ENCODE results near the gene FCSK. TPM values are rescaled to one million over a fixed set of nuclear protein-coding genes. Genes with fewer than 3 reads are reported as not detected.

Gene FCSK
- total and polyA plus RNA-seq, 2 of the 13 experiments (the other 11 are each of a cell fraction or from before 2014, with no cell fraction given): 9.1 to 19.2 TPM

GRCh38 chr16:70437582-70438557, 16.5 kb upstream of the FCSK start (continued):
- TF ChIP-seq DRAP1 (CRISPR knock-in tag; IDR thresholded peaks at IDR 0.05): no peak
- peak; percentile 8; the same call in 1 of the 2 replicates for TF ChIP-seq MTERF4 (CRISPR knock-in tag; IDR thresholded peaks at IDR 0.05)
- TF ChIP-seq PITX1 (CRISPR knock-in tag; IDR thresholded peaks at IDR 0.05): peak; percentile 41; the same call in 1 of the 2 replicates
- no peak for TF ChIP-seq MIER3 (CRISPR knock-in tag; IDR thresholded peaks at IDR 0.05; ENCODE audit: borderline replicate concordance)
- 0 out of 2 replicates have a peak, but pooled peaks have one; percentile 2 for TF ChIP-seq ZNF143 (CRISPR knock-in tag; IDR thresholded peaks at IDR 0.05)
- no peak; the same call in 1 of the 2 replicates for TF ChIP-seq MED13 (CRISPR knock-in tag; IDR thresholded peaks at IDR 0.05)
- TF ChIP-seq E2F5 (CRISPR knock-in tag; conservative IDR thresholded peaks at IDR 0.05): no peak
- no peak for TF ChIP-seq NR1H2 (CRISPR knock-in tag; IDR thresholded peaks at IDR 0.05; ENCODE audit: borderline replicate concordance, low read depth)
- no peak for TF ChIP-seq TFAP4 (IDR thresholded peaks at IDR 0.05; ENCODE audit: borderline replicate concordance, low read depth)
- TF ChIP-seq HMGXB4 (CRISPR knock-in tag; IDR thresholded peaks at IDR 0.05; ENCODE audit: borderline replicate concordance in 1 of 2, low read depth in 1 of 2): peak; percentile 21 to 54; a peak in 1 of 4 replicates
- TF ChIP-seq ARHGAP35 (CRISPR knock-in tag; IDR thresholded peaks at IDR 0.05; ENCODE audit: borderline replicate concordance): no peak
- TF ChIP-seq RXRB (CRISPR knock-in tag; IDR thresholded peaks at IDR 0.05; ENCODE audit: borderline replicate concordance): no peak
- no peak for TF ChIP-seq ZFYVE20 (CRISPR knock-in tag; IDR thresholded peaks at IDR 0.05; ENCODE audit: borderline replicate concordance, low read depth)
- TF ChIP-seq, protein P1, sequence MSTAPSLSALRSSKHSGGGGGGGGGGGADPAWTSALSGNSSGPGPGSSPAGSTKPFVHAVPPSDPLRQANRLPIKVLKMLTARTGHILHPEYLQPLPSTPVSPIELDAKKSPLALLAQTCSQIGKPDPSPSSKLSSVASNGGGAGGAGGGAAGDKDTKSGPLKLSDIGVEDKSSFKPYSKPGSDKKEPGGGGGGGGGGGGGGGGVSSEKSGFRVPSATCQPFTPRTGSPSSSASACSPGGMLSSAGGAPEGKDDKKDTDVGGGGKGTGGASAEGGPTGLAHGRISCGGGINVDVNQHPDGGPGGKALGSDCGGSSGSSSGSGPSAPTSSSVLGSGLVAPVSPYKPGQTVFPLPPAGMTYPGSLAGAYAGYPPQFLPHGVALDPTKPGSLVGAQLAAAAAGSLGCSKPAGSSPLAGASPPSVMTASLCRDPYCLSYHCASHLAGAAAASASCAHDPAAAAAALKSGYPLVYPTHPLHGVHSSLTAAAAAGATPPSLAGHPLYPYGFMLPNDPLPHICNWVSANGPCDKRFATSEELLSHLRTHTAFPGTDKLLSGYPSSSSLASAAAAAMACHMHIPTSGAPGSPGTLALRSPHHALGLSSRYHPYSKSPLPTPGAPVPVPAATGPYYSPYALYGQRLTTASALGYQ (CRISPR knock-in tag; IDR thresholded peaks at IDR 0.05): no peak
- TF ChIP-seq SMAD1 (CRISPR knock-in tag; IDR thresholded peaks at IDR 0.05; ENCODE audit: borderline replicate concordance, low read depth): no peak
- no peak for TF ChIP-seq ZNF337 (CRISPR knock-in tag; IDR thresholded peaks at IDR 0.05; ENCODE audit: borderline replicate concordance, low read depth)
- TF ChIP-seq, protein P2, sequence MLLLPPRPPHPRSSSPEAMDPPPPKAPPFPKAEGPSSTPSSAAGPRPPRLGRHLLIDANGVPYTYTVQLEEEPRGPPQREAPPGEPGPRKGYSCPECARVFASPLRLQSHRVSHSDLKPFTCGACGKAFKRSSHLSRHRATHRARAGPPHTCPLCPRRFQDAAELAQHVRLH (CRISPR knock-in tag; IDR thresholded peaks at IDR 0.05; ENCODE audit: borderline replicate concordance, low read depth): no peak
- TF ChIP-seq REPIN1 (CRISPR knock-in tag; IDR thresholded peaks at IDR 0.05; ENCODE audit: borderline replicate concordance, low read depth): no peak; the same call in 1 of the 2 replicates
- no peak for TF ChIP-seq ZNF260 (CRISPR knock-in tag; IDR thresholded peaks at IDR 0.05; ENCODE audit: borderline replicate concordance, low read depth)

Measured in HepG2 (cell line).